K562 (cell line): ENCODE data around the gene CD52. TPM values are rescaled to one million over a fixed set of nuclear protein-coding genes. Genes with fewer than 3 reads are reported as not detected.
A peak's percentile ranks its signal among the peaks of the same experiment; 100 is the strongest.

Source experiments
- CBX2 ChIP-seq: fragments of 200-600 bp; sonication (generic); IDR thresholded peaks from one replicate; pipeline ENCODE4 v1.6.1; 2012; ENCODE audit warnings: mild to moderate bottlenecking, low read length, inconsistent platforms; ENCODE audit not compliant: insufficient read depth, poor library complexity, severe bottlenecking
- DACH1 ChIP-seq: fragments of 450-650 bp; IDR thresholded peaks from 2 replicates; pipeline ENCODE4 v1.6.1; 2018; ENCODE audit not compliant: partially characterized antibody
- ELF4 ChIP-seq: fragments of 450-650 bp; formaldehyde crosslinking; IDR thresholded peaks from 2 replicates; pipeline ENCODE4 v1.4.0; 2022; ENCODE audit warnings: missing genetic modification characterization
- GTF2F1 ChIP-seq: IDR thresholded peaks from 2 replicates; pipeline ENCODE4 v1.6.1; 2011; ENCODE audit warnings: low read depth, low read length, improper control_type of control experiment
- HDAC2 ChIP-seq: fragments of 450-650 bp; IDR thresholded peaks from 2 replicates; pipeline ENCODE4 v1.6.1; 2016; ENCODE audit warnings: mild to moderate bottlenecking
- JUNB ChIP-seq: fragments of 450-650 bp; formaldehyde crosslinking; conservative IDR thresholded peaks from 2 replicates; pipeline ENCODE4 v1.4.0; 2020; ENCODE audit warnings: mild to moderate bottlenecking
- L3MBTL2 ChIP-seq: fragments of 450-650 bp; IDR thresholded peaks from 2 replicates; pipeline ENCODE4 v1.6.1; 2016; ENCODE audit warnings: mild to moderate bottlenecking, moderate library complexity
- NR2C2 ChIP-seq, 2 experiments: fragments of 200-800 bp in 1 of 2; sonication (Bioruptor generic) in 1 of 2; sonication (generic) in 1 of 2; formaldehyde crosslinking in 1 of 2; IDR thresholded peaks; 2 replicates each; pipeline versions ENCODE4 v1.6.1 to v1.8.0; 2016 to 2022; ENCODE audit warnings: mild to moderate bottlenecking in 1 of 2, missing compliant biosample characterization in 1 of 2, missing genetic modification characterization in 1 of 2, missing genetic modification reagents in 1 of 2
- POLR2G ChIP-seq: fragments of 200-400 bp; formaldehyde crosslinking; IDR thresholded peaks from 2 replicates; pipeline ENCODE4 v1.6.1; 2017; ENCODE audit warnings: low read depth, mild to moderate bottlenecking, antibody characterized with exemption, low read length, moderate library complexity
- RBM14 ChIP-seq: fragments of 200-400 bp; formaldehyde crosslinking; IDR thresholded peaks from 2 replicates; pipeline ENCODE4 v1.6.1; 2018; ENCODE audit warnings: low read depth, mild to moderate bottlenecking, low read length, moderate library complexity, borderline replicate concordance; ENCODE audit not compliant: insufficient read depth
- RHOXF2B ChIP-seq: fragments of 250-450 bp; sonication (Bioruptor Pico); conservative IDR thresholded peaks from 2 replicates; pipeline ENCODE4 v1.5.1; 2021
- SMAD4 ChIP-seq: fragments of 250-450 bp; sonication (Bioruptor Pico); conservative IDR thresholded peaks from 2 replicates; pipeline ENCODE4 v1.8.0; 2021; ENCODE audit warnings: inconsistent platforms, mild to moderate bottlenecking, moderate library complexity
- TBL1XR1 ChIP-seq, 2 experiments: IDR thresholded peaks; 2 replicates each; pipeline ENCODE4 v1.6.1; 2012; ENCODE audit warnings: improper control_type of control experiment in 2 of 2, low read length in 2 of 2, mild to moderate bottlenecking in 1 of 2
- XRCC3 ChIP-seq: fragments of 450-650 bp; IDR thresholded peaks from 2 replicates; pipeline ENCODE4 v1.6.1; 2017; ENCODE audit warnings: mild to moderate bottlenecking, moderate library complexity
- ZNF121 ChIP-seq: sonication (generic); formaldehyde crosslinking; conservative IDR thresholded peaks from 2 replicates; pipeline ENCODE4 v1.8.0; 2022; ENCODE audit warnings: missing genetic modification reagents
- polyA plus RNA-seq, 8 experiments: library from polyadenylated mRNA; depleted of rRNA in 4 of 8; stranded (reverse) in 5 of 8; unstranded in 3 of 8; fragments of >200 nt; fragmentation: Nextera tagmentation in 2 of 8; fragmentation: Illumina TruSeq in 1 of 8; extraction: Ambion mirVana in 2 of 8; extraction: Trizol in 1 of 8; gene quantifications; 2 replicates each; pipeline versions ENCODE4 v1.2.1 to v1.2.3, GENCODE V29; 2011 to 2014; ENCODE audit warnings: inconsistent platforms in 1 of 8, missing spikeins in 1 of 8
- total RNA-seq, 7 experiments: library from RNA; depleted of rRNA in 6 of 7; stranded (reverse); fragments of >200 nt in 6 of 7; fragmentation: Illumina TruSeq in 2 of 7; extraction: Trizol in 2 of 7; gene quantifications; 2 replicates each; pipeline versions ENCODE4 v1.2.1 to v1.2.3, GENCODE V29; 2011 to 2021; ENCODE audit warnings: low replicate concordance in 1 of 7
- TF ChIP-seq, protein P1 (sequence below): IDR thresholded peaks from 2 replicates; pipeline ENCODE4 v1.6.1; 2011; ENCODE audit warnings: borderline replicate concordance, low read depth, mild to moderate bottlenecking, moderate library complexity, low read length; ENCODE audit not compliant: insufficient read depth, poor library complexity, severe bottlenecking
- TF ChIP-seq, protein P2 (sequence below): fragments of 450-650 bp; IDR thresholded peaks from 2 replicates; pipeline ENCODE4 v1.6.1; 2016; ENCODE audit warnings: missing biosample characterization, missing genetic modification characterization
- TF ChIP-seq, protein P3 (sequence below): IDR thresholded peaks from 2 replicates; pipeline ENCODE4 v1.6.1; 2016; ENCODE audit warnings: missing genetic modification characterization, missing compliant biosample characterization
- TF ChIP-seq, protein P4 (sequence below): fragments of 450-650 bp; conservative IDR thresholded peaks from 2 replicates; pipeline ENCODE4 v1.6.1; 2016; ENCODE audit warnings: missing genetic modification characterization, low read depth, mild to moderate bottlenecking, control low read depth, missing compliant biosample characterization
- TF ChIP-seq, protein P5 (sequence below): sonication (generic); IDR thresholded peaks from 2 replicates; pipeline ENCODE4 v1.6.1; 2016

The CD52 gene
- total and polyA plus RNA-seq, 9 of the 15 experiments (the other 6 are each of a cell fraction or from before 2014, with no cell fraction given): 34.9 to 488 (median 173) TPM

DNA sequence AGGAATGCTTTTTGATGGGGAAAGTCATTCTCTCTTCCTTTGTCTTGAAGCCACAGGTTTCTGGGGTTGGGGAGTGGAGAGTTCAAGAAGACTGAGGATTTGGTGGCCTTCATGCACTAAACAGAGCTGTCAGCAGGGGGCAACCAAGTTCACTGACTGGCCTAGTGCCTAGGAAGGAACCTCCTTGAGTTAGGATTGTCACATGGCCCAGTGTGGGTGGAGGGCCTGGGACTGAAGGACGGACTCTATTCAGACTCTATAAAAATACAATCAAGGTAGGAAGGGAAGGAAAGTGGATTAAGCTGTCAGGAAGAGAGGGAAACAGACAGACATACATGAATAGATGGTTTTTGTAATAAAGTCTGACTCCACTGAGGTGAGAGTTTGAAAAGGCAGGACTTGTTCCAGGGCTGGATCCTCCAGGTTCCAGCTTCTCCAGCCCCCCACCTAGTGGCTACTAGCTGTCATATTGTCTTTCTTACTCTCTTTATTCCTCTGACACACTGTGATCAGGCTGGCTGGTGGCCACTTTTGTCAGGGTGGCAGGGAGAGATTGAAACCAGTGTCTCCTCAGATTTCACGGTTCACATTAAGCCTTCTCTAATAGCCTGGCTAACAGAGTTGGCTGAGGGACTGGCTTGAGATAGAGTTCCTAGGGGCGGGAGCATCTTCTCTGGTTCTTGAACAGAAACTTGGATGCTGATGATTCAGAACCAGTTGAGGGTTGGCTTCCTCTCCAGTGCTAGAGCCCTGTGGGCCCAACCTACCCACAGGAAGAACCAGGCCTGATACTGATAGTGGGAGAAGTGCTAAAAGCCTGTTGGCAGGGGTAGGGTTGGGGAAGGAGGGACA lies 42.0 kb upstream of the CD52 start (continued):
- TF ChIP-seq, protein P1, sequence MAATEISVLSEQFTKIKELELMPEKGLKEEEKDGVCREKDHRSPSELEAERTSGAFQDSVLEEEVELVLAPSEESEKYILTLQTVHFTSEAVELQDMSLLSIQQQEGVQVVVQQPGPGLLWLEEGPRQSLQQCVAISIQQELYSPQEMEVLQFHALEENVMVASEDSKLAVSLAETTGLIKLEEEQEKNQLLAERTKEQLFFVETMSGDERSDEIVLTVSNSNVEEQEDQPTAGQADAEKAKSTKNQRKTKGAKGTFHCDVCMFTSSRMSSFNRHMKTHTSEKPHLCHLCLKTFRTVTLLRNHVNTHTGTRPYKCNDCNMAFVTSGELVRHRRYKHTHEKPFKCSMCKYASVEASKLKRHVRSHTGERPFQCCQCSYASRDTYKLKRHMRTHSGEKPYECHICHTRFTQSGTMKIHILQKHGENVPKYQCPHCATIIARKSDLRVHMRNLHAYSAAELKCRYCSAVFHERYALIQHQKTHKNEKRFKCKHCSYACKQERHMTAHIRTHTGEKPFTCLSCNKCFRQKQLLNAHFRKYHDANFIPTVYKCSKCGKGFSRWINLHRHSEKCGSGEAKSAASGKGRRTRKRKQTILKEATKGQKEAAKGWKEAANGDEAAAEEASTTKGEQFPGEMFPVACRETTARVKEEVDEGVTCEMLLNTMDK: no peak
- TF ChIP-seq ELF4 (CRISPR knock-in tag) (no peak), SMAD4 (CRISPR knock-in tag) (no peak), JUNB (CRISPR knock-in tag) (no peak; the same call in 1 of the 2 replicates), RHOXF2B (CRISPR knock-in tag) (no peak), DACH1 (no peak), NR2C2 (CRISPR knock-in tag; IDR thresholded peaks at IDR 0.05) (no peak), NR2C2 (tag; IDR thresholded peaks at IDR 0.05) (peak; percentile 61), GTF2F1 (no peak), RBM14 (no peak), ZNF121 (CRISPR knock-in tag) (no peak), CBX2 (no peak), XRCC3 (no peak), L3MBTL2 (peak; percentile 89), HDAC2 (peak; percentile 38; the same call in 1 of the 2 replicates), TBL1XR1 (IDR thresholded peaks at IDR 0.05; ENCODE audit: low read length in 2 of 2) (no peak), POLR2G (no peak)
- TF ChIP-seq, protein P2, sequence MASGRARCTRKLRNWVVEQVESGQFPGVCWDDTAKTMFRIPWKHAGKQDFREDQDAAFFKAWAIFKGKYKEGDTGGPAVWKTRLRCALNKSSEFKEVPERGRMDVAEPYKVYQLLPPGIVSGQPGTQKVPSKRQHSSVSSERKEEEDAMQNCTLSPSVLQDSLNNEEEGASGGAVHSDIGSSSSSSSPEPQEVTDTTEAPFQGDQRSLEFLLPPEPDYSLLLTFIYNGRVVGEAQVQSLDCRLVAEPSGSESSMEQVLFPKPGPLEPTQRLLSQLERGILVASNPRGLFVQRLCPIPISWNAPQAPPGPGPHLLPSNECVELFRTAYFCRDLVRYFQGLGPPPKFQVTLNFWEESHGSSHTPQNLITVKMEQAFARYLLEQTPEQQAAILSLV (tag): no peak
- TF ChIP-seq, protein P3, sequence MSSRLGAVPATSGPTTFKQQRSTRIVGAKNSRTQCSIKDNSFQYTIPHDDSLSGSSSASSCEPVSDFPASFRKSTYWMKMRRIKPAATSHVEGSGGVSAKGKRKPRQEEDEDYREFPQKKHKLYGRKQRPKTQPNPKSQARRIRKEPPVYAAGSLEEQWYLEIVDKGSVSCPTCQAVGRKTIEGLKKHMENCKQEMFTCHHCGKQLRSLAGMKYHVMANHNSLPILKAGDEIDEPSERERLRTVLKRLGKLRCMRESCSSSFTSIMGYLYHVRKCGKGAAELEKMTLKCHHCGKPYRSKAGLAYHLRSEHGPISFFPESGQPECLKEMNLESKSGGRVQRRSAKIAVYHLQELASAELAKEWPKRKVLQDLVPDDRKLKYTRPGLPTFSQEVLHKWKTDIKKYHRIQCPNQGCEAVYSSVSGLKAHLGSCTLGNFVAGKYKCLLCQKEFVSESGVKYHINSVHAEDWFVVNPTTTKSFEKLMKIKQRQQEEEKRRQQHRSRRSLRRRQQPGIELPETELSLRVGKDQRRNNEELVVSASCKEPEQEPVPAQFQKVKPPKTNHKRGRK (tag): peak; percentile 21; the same call in 1 of the 2 replicates
- TF ChIP-seq, protein P4, sequence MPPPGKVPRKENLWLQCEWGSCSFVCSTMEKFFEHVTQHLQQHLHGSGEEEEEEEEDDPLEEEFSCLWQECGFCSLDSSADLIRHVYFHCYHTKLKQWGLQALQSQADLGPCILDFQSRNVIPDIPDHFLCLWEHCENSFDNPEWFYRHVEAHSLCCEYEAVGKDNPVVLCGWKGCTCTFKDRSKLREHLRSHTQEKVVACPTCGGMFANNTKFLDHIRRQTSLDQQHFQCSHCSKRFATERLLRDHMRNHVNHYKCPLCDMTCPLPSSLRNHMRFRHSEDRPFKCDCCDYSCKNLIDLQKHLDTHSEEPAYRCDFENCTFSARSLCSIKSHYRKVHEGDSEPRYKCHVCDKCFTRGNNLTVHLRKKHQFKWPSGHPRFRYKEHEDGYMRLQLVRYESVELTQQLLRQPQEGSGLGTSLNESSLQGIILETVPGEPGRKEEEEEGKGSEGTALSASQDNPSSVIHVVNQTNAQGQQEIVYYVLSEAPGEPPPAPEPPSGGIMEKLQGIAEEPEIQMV (tag): 0 out of 2 replicates have a peak, but pooled peaks have one; percentile 51
- TF ChIP-seq, protein P5, sequence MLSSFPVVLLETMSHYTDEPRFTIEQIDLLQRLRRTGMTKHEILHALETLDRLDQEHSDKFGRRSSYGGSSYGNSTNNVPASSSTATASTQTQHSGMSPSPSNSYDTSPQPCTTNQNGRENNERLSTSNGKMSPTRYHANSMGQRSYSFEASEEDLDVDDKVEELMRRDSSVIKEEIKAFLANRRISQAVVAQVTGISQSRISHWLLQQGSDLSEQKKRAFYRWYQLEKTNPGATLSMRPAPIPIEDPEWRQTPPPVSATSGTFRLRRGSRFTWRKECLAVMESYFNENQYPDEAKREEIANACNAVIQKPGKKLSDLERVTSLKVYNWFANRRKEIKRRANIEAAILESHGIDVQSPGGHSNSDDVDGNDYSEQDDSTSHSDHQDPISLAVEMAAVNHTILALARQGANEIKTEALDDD: peak; percentile 72
